HS-5 (cell line): ENCODE results near the gene TOLLIP.
"Not testable (repeated sequence)": the region's sequence is repeated elsewhere in the genome, so short reads cannot be mapped to it uniquely, and the experiment has no call there.

Experiments used
- DNase-seq: peaks from one replicate; pipeline ENCODE4 v3.0.0-alpha.2; 2012; ENCODE audit warnings: low read depth

TOLLIP gene

DNA sequence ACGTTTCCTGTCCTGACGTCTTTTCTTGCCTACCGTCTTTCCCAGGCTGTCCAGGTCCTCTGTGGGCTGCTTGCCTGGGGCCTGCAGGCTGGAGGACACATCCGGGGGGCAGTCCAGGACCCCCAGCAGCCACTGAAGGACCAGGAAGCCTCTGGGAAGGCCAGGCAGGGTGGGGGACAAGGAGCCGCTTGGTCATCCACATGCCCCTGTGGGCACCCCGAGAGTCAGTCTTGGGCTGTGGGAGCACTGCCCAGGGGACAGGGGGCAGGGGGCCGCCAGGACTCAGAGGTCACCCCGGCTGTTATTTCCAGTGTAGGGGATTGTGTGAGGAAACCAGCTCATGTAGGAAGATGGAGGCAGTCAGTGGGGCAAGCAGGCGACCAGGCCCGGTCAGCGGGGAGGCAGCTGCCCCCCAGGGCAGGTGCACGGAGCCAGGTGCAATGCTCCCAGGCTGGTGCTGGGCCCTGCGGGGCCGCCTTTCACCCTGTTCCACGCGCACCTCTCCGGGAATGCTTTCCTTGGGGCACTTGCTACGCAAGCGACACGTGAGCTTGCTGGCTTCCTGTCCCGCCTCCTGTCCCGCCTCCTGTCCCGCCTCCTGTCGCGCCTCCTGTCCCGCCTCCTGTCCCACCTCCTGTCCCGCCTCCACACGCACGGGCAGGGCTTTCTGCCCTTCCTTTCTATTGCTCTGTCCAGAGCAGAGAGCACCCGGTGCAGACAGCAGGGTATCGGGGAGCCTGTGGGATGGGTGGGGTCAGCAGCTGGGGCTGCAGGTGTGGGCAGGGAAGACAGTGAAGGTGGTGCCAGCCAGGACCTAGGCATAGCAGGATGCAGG, 47.0 kb downstream of the TOLLIP start:
- peak; percentile 46 for DNase-seq

DNA sequence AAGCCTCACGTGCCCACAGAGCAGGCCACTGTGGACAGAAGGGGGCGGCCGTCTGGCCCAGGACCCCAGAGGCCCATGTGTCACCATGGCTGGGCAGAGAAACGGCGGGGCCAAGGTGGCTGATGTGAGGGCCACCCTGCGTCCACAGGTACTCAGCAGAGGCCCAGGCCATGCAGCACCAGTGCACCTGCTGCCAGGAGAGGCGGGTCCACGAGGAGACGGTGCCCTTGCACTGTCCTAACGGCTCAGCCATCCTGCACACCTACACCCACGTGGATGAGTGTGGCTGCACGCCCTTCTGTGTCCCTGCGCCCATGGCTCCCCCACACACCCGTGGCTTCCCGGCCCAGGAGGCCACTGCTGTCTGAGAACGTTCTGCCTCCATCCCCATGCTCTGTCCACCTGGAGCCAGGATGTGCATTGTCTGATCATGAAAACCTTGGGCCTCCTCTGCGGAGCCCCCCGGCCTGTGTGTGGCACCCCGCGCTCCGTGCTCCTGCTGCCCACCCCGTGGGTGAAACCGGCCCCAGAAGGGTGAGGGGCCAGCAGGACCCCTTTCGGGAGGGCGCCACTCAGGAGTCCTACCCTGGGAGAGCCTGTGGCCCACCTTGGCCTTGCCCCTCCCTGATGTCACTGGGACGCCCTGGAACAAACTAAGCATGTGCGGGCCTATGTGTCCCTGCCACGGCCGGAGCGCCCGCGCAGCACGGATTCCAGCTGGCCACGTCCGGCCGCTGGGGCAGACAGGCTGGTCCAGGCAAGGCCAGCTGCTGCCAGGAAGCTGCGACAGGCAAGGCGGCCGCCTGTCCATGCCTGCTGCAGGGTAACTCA, 48.0 kb downstream of the TOLLIP start:
- no peak for DNase-seq

DNA sequence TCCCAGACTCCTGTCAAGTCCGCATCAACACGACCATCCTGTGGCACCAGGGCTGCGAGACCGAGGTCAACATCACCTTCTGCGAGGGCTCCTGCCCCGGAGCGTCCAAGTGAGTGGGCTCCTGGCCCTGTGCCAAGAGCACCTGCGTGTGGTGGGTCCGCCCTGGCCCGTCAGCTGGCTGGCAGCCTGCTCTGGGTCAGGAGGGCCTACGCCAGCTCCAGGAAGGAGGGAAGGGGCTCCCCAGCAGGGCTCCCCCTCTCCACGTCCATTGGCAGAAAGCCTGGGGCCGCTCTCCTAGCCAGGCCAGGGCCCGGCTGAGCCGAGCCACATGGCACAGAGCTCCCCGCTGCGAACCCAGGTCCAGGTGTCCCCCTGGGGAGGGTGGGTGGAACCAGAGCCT, 48.8 kb downstream of the TOLLIP start:
- no peak for DNase-seq

DNA sequence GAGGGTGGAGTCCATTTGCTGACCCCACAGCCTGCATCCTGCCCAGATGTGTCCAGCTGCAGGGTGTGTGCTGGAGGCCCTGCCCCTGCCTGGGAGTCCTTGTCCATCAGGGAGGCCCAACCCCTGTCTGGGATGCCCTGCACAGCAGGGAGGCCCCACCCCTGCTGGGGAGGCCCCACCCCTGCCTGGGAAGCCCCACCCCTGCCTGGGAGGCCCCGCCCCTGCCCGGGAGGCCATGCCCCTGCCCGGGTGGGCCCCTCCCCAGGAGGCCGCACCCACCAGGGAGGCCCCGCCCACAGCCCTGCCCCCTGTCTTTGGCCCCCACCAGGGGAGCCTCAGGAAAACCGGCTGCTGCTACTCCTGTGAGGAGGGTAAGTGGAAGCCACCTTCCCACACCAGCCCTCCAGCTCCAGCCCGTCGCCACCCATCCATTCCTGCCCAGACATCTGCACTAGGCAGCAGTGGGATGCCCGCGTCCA, 49.4 kb downstream of the TOLLIP start:
- no peak for DNase-seq

DNA sequence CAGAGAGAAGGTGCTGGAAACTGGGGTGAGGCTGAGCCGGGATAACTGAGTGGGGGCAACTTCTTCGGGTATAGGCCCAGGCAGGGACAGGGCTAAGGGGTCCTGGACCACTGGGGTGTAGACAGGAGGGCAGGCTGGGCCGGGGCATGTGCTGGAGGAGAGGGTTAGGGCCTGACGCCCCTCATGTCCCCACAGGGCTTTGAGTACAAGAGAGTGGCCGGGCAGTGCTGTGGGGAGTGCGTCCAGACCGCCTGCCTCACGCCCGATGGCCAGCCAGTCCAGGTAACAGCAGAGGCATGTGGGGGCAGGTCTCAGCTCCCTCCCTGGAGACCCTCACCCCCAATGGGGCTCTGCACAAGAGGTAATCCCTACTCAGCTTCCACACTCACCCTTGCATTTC, 49.9 kb downstream of the TOLLIP start:
- DNase-seq, result no peak

DNA sequence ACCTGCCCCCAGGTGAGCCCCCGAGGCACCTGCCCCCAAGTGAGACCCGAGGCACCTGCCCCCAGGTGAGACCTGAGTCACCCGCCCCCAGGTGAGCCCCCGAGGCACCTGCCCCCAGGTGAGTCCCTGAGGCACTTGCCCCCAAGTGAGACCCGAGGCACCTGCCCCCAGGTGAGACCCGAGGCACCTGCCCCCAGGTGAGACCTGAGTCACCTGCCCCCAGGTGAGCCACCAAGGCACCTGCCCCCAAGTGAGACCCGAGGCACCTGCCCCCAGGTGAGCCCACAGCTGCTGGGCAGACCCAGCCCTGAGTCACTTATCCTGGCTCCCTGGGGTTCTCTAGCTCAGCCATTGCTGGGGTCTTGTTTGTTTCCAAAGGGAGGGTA, 50.4 kb downstream of the TOLLIP start:
- no peak for DNase-seq

DNA sequence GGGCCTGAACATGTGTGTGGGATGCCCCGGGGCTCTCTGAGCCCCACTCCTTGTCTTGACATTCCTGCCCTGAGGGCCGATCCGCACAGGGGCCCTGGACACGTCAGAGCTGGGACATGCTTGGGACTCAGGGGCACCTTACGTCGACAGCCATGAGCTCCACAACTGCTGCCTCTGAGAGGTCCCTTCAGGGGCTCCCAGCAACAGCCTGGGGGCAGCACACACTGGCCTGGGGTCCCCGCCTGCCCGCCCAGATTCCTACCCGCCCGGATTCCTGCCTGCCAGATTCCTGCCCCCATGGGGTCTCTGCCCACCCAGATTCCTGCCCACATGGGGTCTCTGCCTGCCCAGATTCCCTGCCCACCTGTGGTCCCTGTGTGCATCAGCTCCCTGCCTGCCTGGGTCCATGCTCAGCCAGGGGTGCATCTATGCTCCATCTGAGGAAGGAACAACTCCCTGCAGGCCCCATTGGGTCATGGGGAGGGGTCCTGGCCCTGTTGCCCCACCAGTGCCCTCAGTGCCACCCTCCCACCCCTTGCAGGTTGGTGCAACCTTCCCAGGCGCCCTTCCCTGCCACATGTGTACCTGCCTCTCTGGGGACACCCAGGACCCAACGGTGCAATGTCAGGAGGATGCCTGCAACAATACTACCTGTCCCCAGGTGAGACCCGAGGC, 50.9 kb downstream of the TOLLIP start:
- no peak for DNase-seq

DNA sequence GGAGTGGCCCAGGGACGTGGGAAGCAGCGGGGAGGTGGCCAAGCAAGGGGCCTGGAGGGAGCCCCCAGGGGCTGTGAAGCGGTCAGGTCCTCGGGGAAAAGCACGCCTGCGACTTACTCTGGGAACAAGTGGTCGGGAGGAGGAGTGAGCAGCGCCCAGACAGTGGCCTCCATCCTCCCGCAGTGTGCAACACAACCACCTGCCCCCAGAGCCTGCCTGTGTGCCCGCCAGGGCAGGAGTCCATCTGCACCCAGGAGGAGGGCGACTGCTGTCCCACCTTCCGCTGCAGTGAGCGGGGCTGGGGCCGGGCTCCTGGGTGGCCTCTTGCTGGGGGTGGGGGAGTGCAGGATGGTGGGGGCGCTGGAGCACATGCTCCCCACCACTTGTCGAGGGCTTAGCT, 51.5 kb downstream of the TOLLIP start:
- DNase-seq, result no peak

DNA sequence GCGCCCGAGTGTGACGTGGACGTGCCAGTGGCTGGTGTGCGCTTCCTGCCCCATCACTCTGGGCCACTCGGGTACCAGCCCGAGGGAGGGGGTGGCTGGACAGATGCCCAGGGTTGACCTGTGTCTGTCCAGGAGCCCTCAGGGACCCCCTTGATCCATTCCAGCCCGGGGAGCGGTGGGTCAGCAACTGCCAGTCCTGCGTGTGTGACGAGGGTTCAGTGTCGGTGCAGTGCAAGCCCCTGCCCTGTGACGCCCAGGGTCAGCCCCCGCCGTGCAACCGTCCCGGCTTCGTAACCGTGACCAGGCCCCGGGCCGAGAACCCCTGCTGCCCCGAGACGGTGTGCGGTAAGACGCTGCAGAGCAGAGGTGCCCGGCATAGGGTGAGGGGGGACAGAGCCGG, 52.1 kb downstream of the TOLLIP start:
- DNase-seq, result no peak

DNA sequence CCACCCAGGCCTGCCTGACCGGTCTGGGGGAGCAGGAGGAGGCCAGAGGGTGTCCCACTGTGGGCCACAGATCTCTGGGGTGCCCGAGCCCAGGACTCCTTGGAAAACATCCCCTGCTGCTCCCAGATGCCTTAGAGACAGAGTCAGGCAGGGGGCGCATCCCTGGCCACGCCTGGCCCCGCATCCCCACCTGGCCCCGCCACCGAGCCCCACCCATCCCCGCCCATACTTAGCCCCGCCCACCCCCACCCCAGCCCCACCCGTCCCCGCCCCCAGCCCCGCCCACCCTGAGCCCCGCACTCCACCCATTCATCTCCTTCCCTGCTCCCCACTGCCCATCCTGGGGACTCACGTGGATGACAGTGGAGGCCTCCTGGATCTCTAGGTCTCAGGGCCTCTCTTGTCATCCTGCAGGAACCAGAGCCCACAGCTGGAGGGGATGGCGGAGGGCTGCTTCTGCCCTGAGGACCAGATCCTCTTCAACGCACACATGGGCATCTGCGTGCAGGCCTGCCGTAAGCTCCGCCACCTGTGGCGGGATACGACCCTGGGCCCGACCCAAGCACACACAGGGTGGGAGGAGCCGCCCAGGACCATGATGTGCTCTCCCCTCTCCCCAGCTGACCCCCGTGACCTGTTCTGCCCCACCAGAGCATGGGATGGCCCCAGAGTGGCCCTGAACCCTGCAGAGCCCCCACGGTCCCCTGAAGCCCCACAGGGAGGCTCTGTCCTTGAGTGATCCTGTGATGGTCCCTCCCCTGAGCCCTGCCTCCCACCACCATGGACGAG, 53.0 kb downstream of the TOLLIP start:
- DNase-seq, result no peak

DNA sequence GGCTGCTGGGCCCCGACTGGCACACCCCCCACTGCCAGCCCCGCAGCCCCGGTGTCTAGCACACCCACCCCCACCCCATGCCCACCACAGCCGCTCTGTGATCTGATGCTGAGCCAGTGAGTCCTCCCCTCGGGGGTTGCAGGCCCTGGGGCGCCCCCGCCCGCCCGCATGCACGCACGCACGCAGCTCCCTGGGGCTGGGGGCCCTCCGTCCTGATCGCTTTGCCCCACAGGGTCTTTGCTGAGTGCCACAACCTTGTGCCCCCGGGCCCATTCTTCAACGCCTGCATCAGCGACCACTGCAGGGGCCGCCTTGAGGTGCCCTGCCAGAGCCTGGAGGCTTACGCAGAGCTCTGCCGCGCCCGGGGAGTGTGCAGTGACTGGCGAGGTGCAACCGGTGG, 54.3 kb downstream of the TOLLIP start:
- DNase-seq, result no peak

DNA sequence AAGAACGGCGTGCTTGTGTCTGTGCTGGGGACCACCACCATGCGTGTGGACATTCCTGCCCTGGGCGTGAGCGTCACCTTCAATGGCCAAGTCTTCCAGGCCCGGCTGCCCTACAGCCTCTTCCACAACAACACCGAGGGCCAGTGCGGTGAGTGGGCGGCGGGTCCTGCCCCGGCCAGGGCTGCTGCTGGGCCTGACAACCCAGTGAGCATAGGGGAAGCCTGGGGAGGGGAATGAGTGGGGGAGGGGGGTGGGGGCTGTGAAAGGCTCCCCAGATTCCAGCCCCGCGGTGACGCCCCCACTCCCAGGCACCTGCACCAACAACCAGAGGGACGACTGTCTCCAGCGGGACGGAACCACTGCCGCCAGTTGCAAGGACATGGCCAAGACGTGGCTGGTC, 54.7 kb downstream of the TOLLIP start:
- DNase-seq, result no peak

DNA sequence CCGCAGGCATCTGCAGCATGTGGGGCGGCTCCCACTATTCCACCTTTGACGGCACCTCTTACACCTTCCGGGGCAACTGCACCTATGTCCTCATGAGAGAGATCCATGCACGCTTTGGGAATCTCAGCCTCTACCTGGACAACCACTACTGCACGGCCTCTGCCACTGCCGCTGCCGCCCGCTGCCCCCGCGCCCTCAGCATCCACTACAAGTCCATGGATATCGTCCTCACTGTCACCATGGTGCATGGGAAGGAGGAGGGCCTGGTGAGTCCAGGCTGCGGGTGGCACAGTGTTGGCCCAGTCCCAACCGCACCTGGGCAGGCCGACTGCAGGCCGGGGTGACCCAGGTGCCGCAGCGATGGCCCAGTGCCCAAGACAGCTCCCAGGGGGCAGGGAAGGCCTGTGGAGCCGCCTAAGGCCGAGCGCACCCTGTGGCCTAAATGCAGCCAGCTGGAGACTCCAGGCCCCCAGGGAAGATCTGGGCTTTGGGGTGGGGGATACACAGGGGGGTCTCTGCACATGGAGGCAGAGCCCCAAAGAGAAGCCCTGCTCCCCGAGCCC, 55.3 kb downstream of the TOLLIP start:
- DNase-seq, result no peak

DNA sequence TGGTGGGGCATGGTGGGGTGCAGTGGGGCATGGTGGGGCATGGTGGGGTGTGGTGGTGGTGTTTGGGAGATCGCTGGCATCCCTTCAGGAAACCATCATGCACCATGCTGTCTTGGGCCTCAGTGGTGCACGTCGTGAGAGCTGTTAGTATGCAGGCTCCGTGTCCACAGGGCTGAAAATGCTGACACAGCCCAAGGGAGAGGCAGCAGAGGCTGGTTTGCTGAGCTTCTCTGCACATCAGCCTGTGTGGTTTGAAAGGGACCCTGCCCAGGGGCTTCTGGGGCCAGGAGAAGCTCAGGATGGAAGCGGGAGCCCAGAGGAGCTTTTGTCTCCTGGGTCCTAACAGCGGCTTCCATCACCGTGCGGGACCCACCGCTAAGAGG, 56.3 kb downstream of the TOLLIP start:
- DNase-seq, result no peak

DNA sequence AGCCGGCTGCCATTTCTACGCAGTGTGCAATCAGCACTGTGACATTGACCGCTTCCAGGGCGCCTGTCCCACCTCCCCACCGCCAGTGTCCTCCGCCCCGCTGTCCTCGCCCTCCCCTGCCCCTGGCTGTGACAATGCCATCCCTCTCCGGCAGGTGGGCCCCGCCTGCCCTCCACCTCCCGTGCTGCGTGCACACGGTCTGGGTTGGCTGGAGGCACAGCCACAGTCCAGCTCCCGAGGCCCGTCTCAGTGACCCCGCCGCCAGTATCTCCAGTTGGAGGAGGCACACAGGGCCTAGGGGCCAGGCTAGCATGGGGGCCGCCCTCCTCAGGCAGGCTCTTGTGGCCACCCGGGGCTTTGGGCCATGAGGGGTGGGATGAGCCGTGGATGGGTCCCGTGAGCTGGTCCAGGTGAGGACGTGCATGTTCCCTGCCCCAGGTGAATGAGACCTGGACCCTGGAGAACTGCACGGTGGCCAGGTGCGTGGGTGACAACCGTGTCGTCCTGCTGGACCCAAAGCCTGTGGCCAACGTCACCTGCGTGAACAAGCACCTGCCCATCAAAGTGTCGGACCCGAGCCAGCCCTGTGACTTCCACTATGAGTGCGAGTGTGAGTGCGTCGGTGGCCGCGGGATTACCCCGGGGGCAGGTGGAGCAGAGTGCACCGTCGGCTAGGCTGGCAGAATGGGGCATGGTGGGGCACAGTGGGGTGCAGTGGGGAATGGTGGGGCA, 56.9 kb downstream of the TOLLIP start:
- no peak for DNase-seq

DNA sequence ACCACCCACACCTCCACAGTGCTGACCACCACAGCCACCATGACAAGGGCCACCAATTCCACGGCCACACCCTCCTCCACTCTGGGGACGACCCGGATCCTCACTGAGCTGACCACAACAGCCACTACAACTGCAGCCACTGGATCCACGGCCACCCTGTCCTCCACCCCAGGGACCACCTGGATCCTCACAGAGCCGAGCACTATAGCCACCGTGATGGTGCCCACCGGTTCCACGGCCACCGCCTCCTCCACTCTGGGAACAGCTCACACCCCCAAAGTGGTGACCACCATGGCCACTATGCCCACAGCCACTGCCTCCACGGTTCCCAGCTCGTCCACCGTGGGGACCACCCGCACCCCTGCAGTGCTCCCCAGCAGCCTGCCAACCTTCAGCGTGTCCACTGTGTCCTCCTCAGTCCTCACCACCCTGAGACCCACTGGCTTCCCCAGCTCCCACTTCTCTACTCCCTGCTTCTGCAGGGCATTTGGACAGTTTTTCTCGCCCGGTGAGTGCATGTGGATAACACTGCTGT, 58.1 kb downstream of the TOLLIP start:
- no peak for DNase-seq

DNA sequence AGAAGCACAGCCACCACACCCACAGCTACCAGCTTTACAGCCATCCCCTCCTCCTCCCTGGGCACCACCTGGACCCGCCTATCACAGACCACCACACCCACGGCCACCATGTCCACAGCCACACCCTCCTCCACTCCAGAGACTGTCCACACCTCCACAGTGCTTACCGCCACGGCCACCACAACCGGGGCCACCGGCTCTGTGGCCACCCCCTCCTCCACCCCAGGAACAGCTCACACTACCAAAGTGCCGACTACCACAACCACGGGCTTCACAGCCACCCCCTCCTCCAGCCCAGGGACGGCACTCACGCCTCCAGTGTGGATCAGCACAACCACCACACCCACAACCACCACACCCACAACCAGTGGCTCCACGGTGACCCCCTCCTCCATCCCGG, 59.0 kb downstream of the TOLLIP start:
- not testable (repeated sequence) for DNase-seq

DNA sequence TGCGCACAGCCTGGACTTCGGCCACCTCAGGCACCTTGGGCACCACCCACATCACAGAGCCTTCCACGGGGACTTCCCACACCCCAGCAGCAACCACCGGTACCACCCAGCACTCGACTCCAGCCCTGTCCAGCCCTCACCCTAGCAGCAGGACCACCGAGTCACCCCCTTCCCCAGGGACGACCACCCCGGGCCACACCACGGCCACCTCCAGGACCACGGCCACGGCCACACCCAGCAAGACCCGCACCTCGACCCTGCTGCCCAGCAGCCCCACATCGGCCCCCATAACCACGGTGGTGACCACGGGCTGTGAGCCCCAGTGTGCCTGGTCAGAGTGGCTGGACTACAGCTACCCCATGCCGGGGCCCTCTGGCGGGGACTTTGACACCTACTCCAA, 60.5 kb downstream of the TOLLIP start:
- DNase-seq, result not testable (repeated sequence)

DNA sequence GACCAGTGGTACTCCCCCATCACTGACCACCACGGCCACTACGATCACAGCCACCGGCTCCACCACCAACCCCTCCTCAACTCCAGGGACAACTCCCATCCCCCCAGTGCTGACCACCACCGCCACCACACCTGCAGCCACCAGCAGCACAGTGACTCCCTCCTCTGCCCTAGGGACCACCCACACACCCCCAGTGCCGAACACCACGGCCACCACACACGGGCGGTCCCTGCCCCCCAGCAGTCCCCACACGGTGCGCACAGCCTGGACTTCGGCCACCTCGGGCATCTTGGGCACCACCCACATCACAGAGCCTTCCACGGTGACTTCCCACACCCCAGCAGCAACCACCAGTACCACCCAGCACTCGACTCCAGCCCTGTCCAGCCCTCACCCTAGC, 62.4 kb downstream of the TOLLIP start:
- not testable (repeated sequence) for DNase-seq

DNA sequence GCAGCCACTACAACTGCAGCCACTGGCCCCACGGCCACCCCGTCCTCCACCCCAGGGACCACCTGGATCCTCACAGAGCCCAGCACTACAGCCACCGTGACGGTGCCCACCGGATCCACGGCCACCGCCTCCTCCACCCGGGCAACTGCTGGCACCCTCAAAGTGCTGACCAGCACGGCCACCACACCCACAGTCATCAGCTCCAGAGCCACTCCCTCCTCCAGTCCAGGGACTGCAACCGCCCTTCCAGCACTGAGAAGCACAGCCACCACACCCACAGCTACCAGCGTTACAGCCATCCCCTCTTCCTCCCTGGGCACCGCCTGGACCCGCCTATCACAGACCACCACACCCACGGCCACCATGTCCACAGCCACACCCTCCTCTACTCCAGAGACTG, 63.1 kb downstream of the TOLLIP start:
- DNase-seq, result not testable (repeated sequence)

DNA sequence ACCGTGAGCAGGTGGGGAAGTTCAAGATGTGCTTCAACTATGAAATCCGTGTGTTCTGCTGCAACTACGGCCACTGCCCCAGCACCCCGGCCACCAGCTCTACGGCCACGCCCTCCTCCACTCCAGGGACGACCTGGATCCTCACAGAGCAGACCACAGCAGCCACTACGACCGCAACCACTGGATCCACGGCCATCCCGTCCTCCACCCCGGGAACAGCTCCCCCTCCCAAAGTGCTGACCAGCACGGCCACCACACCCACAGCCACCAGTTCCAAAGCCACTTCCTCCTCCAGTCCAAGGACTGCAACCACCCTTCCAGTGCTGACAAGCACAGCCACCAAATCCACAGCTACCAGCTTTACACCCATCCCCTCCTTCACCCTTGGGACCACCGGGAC, 63.7 kb downstream of the TOLLIP start:
- DNase-seq, result not testable (repeated sequence)
